ENCODE results near the gene FAM120B.

Gene FAM120B

GRCh38 chr6:170284866-170285469 lies 21.6 kb upstream of the FAM120B start:
- DNase-seq (ENCODE audit: low read depth, low spot score): no peak
- no peak overlapping the region for H3K27ac ChIP-seq

GRCh38 chr6:170285482-170285881 lies 21.1 kb upstream of the FAM120B start:
- H3K27ac ChIP-seq: no peak overlapping the region
- no peak for DNase-seq (ENCODE audit: low read depth, low spot score)

GRCh38 chr6:170286246-170286933 lies 20.2 kb upstream of the FAM120B start:
- H3K27ac ChIP-seq: no peak overlapping the region
- DNase-seq (ENCODE audit: low read depth, low spot score): no peak

- H3K27ac ChIP-seq: no peak overlapping the region
- DNase-seq (ENCODE audit: low read depth, low spot score): no peak
Observed at GRCh38 chr6:170286934-170287265, 19.7 kb upstream of the FAM120B start.

GRCh38 chr6:170287371-170287876 lies 19.1 kb upstream of the FAM120B start:
- DNase-seq (ENCODE audit: low read depth, low spot score): no peak
- no peak overlapping the region for H3K27ac ChIP-seq

GRCh38 chr6:170288091-170288631 lies 18.4 kb upstream of the FAM120B start:
- no peak for DNase-seq (ENCODE audit: low read depth, low spot score)

GRCh38 chr6:170288852-170289179 lies 17.7 kb upstream of the FAM120B start:
- H3K27ac ChIP-seq: no peak overlapping the region
- DNase-seq (ENCODE audit: low read depth, low spot score): no peak

More at GRCh38 chr6:170288091-170288631, 18.4 kb upstream of the FAM120B start:
- H3K27ac ChIP-seq: no peak overlapping the region

- no peak for DNase-seq (ENCODE audit: low read depth, low spot score)
- H3K27ac ChIP-seq: no peak overlapping the region
Observed at GRCh38 chr6:170289180-170289931, 17.2 kb upstream of the FAM120B start.

GRCh38 chr6:170289951-170290295 lies 16.6 kb upstream of the FAM120B start:
- no peak for DNase-seq (ENCODE audit: low read depth, low spot score)
- H3K27ac ChIP-seq: peak overlapping the region; percentile 32

- H3K27ac ChIP-seq: peak within 1 kb of the TSS; percentile 32
- DNase-seq (ENCODE audit: low read depth, low spot score): no peak
Observed at GRCh38 chr6:170290296-170291128, 16.0 kb upstream of the FAM120B start, which contains the start of gene DLL1. DLL1 (minus strand) TSS chr6:170291078; CDS start chr6:170290139, 939 bp downstream.

GRCh38 chr6:170291271-170292110 lies 15.1 kb upstream of the FAM120B start:
- H3K27ac ChIP-seq: no peak overlapping the region
- DNase-seq (ENCODE audit: low read depth, low spot score): no peak

GRCh38 chr6:170292111-170292406 lies 14.5 kb upstream of the FAM120B start:
- DNase-seq (ENCODE audit: low read depth, low spot score): no peak
- no peak overlapping the region for H3K27ac ChIP-seq

GRCh38 chr6:170292407-170293158 lies 14.0 kb upstream of the FAM120B start:
- no peak for DNase-seq (ENCODE audit: low read depth, low spot score)
- H3K27ac ChIP-seq: no peak overlapping the region

- DNase-seq (ENCODE audit: low read depth, low spot score): no peak
- H3K27ac ChIP-seq: no peak overlapping the region
Observed at GRCh38 chr6:170293341-170294231, 13.0 kb upstream of the FAM120B start.

- no peak overlapping the region for H3K27ac ChIP-seq
Observed at GRCh38 chr6:170294298-170294730, 12.2 kb upstream of the FAM120B start.

GRCh38 chr6:170294813-170295509 lies 11.6 kb upstream of the FAM120B start:
- no peak for DNase-seq (ENCODE audit: low read depth, low spot score)
- no peak overlapping the region for H3K27ac ChIP-seq

More at GRCh38 chr6:170294298-170294730, 12.2 kb upstream of the FAM120B start:
- no peak for DNase-seq (ENCODE audit: low read depth, low spot score)
